ENCODE results near the gene CTNNA3.

DNA sequence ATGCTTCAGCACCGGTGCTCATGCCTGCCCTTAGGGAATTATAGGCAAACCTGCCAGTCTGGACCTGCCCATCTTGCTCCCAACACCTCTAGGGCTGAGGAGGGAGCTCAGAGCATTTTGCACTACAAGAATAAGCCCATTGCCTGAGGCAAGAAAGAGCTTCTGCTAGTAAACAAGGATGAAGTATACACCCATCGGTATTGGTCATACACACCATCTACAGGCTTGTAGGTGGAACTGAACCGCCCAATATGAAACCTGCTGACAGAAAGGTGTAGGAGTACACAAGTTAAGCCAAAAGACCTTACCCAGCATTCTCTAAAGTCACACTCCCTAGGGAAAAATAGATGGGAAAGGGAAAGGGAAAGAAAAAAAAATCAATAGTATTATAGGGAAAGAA, 1727.1 kb downstream of the CTNNA3 start:
- TF ChIP-seq, protein P1, sequence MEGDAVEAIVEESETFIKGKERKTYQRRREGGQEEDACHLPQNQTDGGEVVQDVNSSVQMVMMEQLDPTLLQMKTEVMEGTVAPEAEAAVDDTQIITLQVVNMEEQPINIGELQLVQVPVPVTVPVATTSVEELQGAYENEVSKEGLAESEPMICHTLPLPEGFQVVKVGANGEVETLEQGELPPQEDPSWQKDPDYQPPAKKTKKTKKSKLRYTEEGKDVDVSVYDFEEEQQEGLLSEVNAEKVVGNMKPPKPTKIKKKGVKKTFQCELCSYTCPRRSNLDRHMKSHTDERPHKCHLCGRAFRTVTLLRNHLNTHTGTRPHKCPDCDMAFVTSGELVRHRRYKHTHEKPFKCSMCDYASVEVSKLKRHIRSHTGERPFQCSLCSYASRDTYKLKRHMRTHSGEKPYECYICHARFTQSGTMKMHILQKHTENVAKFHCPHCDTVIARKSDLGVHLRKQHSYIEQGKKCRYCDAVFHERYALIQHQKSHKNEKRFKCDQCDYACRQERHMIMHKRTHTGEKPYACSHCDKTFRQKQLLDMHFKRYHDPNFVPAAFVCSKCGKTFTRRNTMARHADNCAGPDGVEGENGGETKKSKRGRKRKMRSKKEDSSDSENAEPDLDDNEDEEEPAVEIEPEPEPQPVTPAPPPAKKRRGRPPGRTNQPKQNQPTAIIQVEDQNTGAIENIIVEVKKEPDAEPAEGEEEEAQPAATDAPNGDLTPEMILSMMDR (conservative IDR thresholded peaks at IDR 0.05; ENCODE audit: low read length) = no peak
- TF ChIP-seq EZH2phosphoT487 (IDR thresholded peaks at IDR 0.05; ENCODE audit: borderline replicate concordance) = no peak
